Left renal cortex interstitium (tissue), 4 donors: Measurements from ENCODE around the gene TSKS. TPM values are rescaled to one million over a fixed set of nuclear protein-coding genes. Genes with fewer than 3 reads are reported as not detected.

ENCODE experiments used
- polyA plus RNA-seq, 4 donors: library from polyadenylated mRNA; unstranded; fragments of 120-200 nt; gene quantifications; one replicate each; pipeline ENCODE4 v1.2.1, GENCODE V29; 2013; ENCODE audit not compliant: insufficient read length in 4 of 4

The TSKS gene
- polyA plus RNA-seq, 4 donors, result 0.14 TPM; not detected in 2

Other genes starting within 250 kb of the TSKS start
- gene RCN3, start 235.3 kb downstream of the TSKS start, polyA plus RNA-seq, result 10 to 100 TPM; 13.2 to 27.9 (median 23.9) TPM
- gene NOSIP, start 182.8 kb downstream of the TSKS start, polyA plus RNA-seq, result 10 to 100 TPM; 62.3 to 89.4 (median 68.5) TPM
- 10 to 100 TPM in 1 of 4 donors, 1 to 10 TPM in 3; 6.1 to 10.6 (median 7.1) TPM for gene PRRG2, start 182.0 kb downstream of the TSKS start, polyA plus RNA-seq
- gene PRR12, start 172.1 kb downstream of the TSKS start, polyA plus RNA-seq, result 10 to 100 TPM; 15.1 to 32.6 (median 26.6) TPM
- gene RRAS, start 123.2 kb downstream of the TSKS start, polyA plus RNA-seq, result 10 to 100 TPM; 21.5 to 40.8 (median 26.9) TPM
- 10 to 100 TPM; 25.0 to 50.3 (median 40.5) TPM for gene SCAF1, start 121.1 kb downstream of the TSKS start, polyA plus RNA-seq
- gene IRF3, start 97.4 kb downstream of the TSKS start, polyA plus RNA-seq, result 10 to 100 TPM; 34.9 to 76.8 (median 65.1) TPM
- gene BCL2L12, start 97.4 kb downstream of the TSKS start, polyA plus RNA-seq, result 10 to 100 TPM; 17.6 to 33.9 (median 31.0) TPM
- 100 to 1,000 TPM; 192 to 264 (median 241) TPM for gene PRMT1, start 86.0 kb downstream of the TSKS start, polyA plus RNA-seq
- 1 to 10 TPM in 2 of 4 donors, under 1 TPM in 2; 0.49 to 2.1 (median 1.5) TPM for gene ADM5, start 73.7 kb downstream of the TSKS start, polyA plus RNA-seq
- gene CPT1C, start 72.2 kb downstream of the TSKS start, polyA plus RNA-seq, result 10 to 100 TPM; 10.0 to 13.1 (median 11.3) TPM
- 10 to 100 TPM; 46.1 to 79.9 (median 67.1) TPM for gene AP2A1, start 3.7 kb upstream of the TSKS start, polyA plus RNA-seq
- gene FUZ, start 50.0 kb upstream of the TSKS start, polyA plus RNA-seq, result 10 to 100 TPM; 30.8 to 46.3 (median 39.4) TPM
- 10 to 100 TPM; 52.5 to 80.8 (median 67.4) TPM for gene MED25, start 55.0 kb upstream of the TSKS start, polyA plus RNA-seq
- gene PTOV1, start 87.9 kb upstream of the TSKS start, polyA plus RNA-seq, result 100 to 1,000 TPM; 234 to 396 (median 355) TPM
- 100 to 1,000 TPM in 1 of 4 donors, 10 to 100 TPM in 3; 33.1 to 104 (median 72.8) TPM for gene PNKP, start 104.3 kb upstream of the TSKS start, polyA plus RNA-seq
- gene AKT1S1, start 114.0 kb upstream of the TSKS start, polyA plus RNA-seq, result 10 to 100 TPM; 27.4 to 49.0 (median 39.7) TPM
- 10 to 100 TPM; 38.5 to 61.3 (median 48.5) TPM for gene TBC1D17, start 114.4 kb upstream of the TSKS start, polyA plus RNA-seq
- 1 to 10 TPM; 2.3 to 3.0 (median 2.5) TPM for gene IL4I1, start 133.6 kb upstream of the TSKS start, polyA plus RNA-seq
- gene ATF5, start 165.9 kb upstream of the TSKS start, polyA plus RNA-seq, result 10 to 100 TPM; 20.2 to 31.1 (median 26.8) TPM
- 10 to 100 TPM; 51.8 to 82.7 (median 65.2) TPM for gene NUP62, start 166.2 kb upstream of the TSKS start, polyA plus RNA-seq
- gene SIGLEC11, start 197.9 kb upstream of the TSKS start, polyA plus RNA-seq, result 1 to 10 TPM; 4.1 to 7.7 (median 5.5) TPM